Thyroid gland (tissue), 4 donors: ENCODE data around the gene CSNK1E.
A peak's percentile ranks its signal among the peaks of the same experiment; 100 is the strongest.

Experiments
- POLR2A ChIP-seq, 2 donors: fragments of 450-650 bp; IDR thresholded peaks; one replicate each; pipeline ENCODE4 v1.6.1; 2017; ENCODE audit warnings: antibody characterized with exemption in 2 of 2, mild to moderate bottlenecking in 2 of 2, moderate library complexity in 1 of 2
- TF ChIP-seq, protein P1 (sequence below), 6 experiments: fragments of 200-600 bp in 3 of 6; fragments of 450-650 bp in 3 of 6; sonication (generic) in 3 of 6; IDR thresholded peaks; one replicate each; pipeline ENCODE4 v1.5.1; 2016 to 2019; ENCODE audit warnings: antibody characterized with exemption in 6 of 6, mild to moderate bottlenecking in 2 of 6, inconsistent platforms in 1 of 6, moderate library complexity in 1 of 6

DNA sequence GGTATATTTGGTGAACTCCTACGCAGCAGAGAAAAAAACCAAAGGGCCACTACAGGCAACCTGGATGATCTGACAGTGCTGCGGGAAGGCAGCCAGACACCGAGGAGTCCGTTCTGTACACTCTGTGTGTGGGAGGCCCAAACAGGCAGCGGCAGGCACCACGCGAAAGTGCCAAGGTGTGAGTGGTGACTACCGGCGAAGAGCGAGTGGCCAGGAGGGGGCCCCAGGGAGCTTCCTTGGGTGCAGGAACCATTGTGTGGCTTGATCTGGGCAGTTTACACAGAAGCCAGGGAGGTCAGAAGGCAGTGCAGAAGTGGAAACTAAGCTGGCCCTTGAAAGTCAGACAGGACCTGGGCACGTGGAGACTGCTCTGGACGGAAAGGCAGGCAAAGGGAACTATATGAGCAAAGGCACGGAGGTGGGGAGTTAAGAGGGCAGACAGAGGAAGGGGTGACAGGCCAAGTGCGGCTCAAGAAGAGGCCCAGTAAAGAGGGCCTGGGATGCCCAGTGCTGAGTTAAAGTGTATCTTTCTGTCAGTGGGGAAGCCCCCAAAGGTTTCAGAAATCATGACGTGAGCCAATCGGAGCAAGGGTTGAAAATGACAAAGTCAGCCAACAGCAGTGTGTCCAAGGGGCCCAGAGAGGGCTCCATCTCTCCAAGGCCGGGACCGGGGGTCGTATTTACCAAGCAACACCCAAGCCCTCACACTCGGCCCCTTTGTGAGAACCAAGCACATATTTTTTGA, 55.0 kb downstream of the CSNK1E start:
- TF ChIP-seq, protein P1, sequence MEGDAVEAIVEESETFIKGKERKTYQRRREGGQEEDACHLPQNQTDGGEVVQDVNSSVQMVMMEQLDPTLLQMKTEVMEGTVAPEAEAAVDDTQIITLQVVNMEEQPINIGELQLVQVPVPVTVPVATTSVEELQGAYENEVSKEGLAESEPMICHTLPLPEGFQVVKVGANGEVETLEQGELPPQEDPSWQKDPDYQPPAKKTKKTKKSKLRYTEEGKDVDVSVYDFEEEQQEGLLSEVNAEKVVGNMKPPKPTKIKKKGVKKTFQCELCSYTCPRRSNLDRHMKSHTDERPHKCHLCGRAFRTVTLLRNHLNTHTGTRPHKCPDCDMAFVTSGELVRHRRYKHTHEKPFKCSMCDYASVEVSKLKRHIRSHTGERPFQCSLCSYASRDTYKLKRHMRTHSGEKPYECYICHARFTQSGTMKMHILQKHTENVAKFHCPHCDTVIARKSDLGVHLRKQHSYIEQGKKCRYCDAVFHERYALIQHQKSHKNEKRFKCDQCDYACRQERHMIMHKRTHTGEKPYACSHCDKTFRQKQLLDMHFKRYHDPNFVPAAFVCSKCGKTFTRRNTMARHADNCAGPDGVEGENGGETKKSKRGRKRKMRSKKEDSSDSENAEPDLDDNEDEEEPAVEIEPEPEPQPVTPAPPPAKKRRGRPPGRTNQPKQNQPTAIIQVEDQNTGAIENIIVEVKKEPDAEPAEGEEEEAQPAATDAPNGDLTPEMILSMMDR (IDR thresholded peaks at IDR 0.05) = peak in 5 of 6 experiments; percentile 26 to 76 (median 71)
- no peak for TF ChIP-seq POLR2A (IDR thresholded peaks at IDR 0.05)
